Measurements from ENCODE around the gene HDAC9.

The HDAC9 gene

GRCh38 chr7:18566205-18566604 lies 70.7 kb downstream of the HDAC9 start:
- TF ChIP-seq GATA1 (IDR thresholded peaks at IDR 0.05; ENCODE audit: low read depth, low read length) (no peak), POLR2A (IDR thresholded peaks at IDR 0.05; ENCODE audit: low read length) (no peak)
- DNase-seq: no peak

- TF ChIP-seq GATA1 (IDR thresholded peaks at IDR 0.05; ENCODE audit: low read depth, low read length) (no peak), POLR2A (IDR thresholded peaks at IDR 0.05; ENCODE audit: low read length) (no peak)
- DNase-seq: no peak
Measured at GRCh38 chr7:18566829-18567228, 71.3 kb downstream of the HDAC9 start.

- no peak for DNase-seq
- TF ChIP-seq POLR2A (IDR thresholded peaks at IDR 0.05; ENCODE audit: low read length) (no peak), GATA1 (IDR thresholded peaks at IDR 0.05; ENCODE audit: low read depth, low read length) (no peak)
Measured at GRCh38 chr7:18570441-18570840, 74.9 kb downstream of the HDAC9 start.

- no peak for TF ChIP-seq GATA1 (IDR thresholded peaks at IDR 0.05; ENCODE audit: low read depth, low read length)
- TF ChIP-seq POLR2A (IDR thresholded peaks at IDR 0.05; ENCODE audit: low read length): no peak
- DNase-seq: no peak
Measured at GRCh38 chr7:18570890-18571478, 75.4 kb downstream of the HDAC9 start.

- no peak for DNase-seq
- TF ChIP-seq POLR2A (IDR thresholded peaks at IDR 0.05; ENCODE audit: low read length) (no peak), GATA1 (IDR thresholded peaks at IDR 0.05; ENCODE audit: low read depth, low read length) (no peak)
Measured at GRCh38 chr7:18572154-18572553, 76.6 kb downstream of the HDAC9 start.

- DNase-seq: no peak
- TF ChIP-seq GATA1 (IDR thresholded peaks at IDR 0.05; ENCODE audit: low read depth, low read length) (no peak), POLR2A (IDR thresholded peaks at IDR 0.05; ENCODE audit: low read length) (no peak)
Measured at GRCh38 chr7:18572885-18573284, 77.3 kb downstream of the HDAC9 start.

- no peak for DNase-seq
- no peak for TF ChIP-seq GATA1 (IDR thresholded peaks at IDR 0.05; ENCODE audit: low read depth, low read length)
- TF ChIP-seq POLR2A (IDR thresholded peaks at IDR 0.05; ENCODE audit: low read length): no peak
Measured at GRCh38 chr7:18573410-18574234, 78.1 kb downstream of the HDAC9 start.

- TF ChIP-seq GATA1 (IDR thresholded peaks at IDR 0.05; ENCODE audit: low read depth, low read length): no peak
- TF ChIP-seq POLR2A (IDR thresholded peaks at IDR 0.05; ENCODE audit: low read length): no peak
- DNase-seq: no peak
Measured at GRCh38 chr7:18574235-18574540, 78.6 kb downstream of the HDAC9 start.

- DNase-seq: no peak
- TF ChIP-seq POLR2A (IDR thresholded peaks at IDR 0.05; ENCODE audit: low read length): no peak
- TF ChIP-seq GATA1 (IDR thresholded peaks at IDR 0.05; ENCODE audit: low read depth, low read length): no peak
Measured at GRCh38 chr7:18574676-18575075, 79.1 kb downstream of the HDAC9 start.

- no peak for DNase-seq
- TF ChIP-seq GATA1 (IDR thresholded peaks at IDR 0.05; ENCODE audit: low read depth, low read length): no peak
- TF ChIP-seq POLR2A (IDR thresholded peaks at IDR 0.05; ENCODE audit: low read length): no peak
Measured at GRCh38 chr7:18575622-18576572, 80.3 kb downstream of the HDAC9 start.

GRCh38 chr7:18577096-18577771 lies 81.7 kb downstream of the HDAC9 start:
- DNase-seq: no peak
- TF ChIP-seq GATA1 (IDR thresholded peaks at IDR 0.05; ENCODE audit: low read depth, low read length) (no peak), POLR2A (IDR thresholded peaks at IDR 0.05; ENCODE audit: low read length) (no peak)

GRCh38 chr7:18579698-18580097 lies 84.1 kb downstream of the HDAC9 start:
- TF ChIP-seq POLR2A (IDR thresholded peaks at IDR 0.05; ENCODE audit: low read length) (no peak), GATA1 (IDR thresholded peaks at IDR 0.05; ENCODE audit: low read depth, low read length) (no peak)
- DNase-seq: no peak

- TF ChIP-seq POLR2A (IDR thresholded peaks at IDR 0.05; ENCODE audit: low read length) (no peak), GATA1 (IDR thresholded peaks at IDR 0.05; ENCODE audit: low read depth, low read length) (no peak)
Measured at GRCh38 chr7:18580950-18581349, 85.4 kb downstream of the HDAC9 start.

GRCh38 chr7:18583305-18583704 lies 87.8 kb downstream of the HDAC9 start:
- no peak for DNase-seq
- TF ChIP-seq POLR2A (IDR thresholded peaks at IDR 0.05; ENCODE audit: low read length): no peak
- no peak for TF ChIP-seq GATA1 (IDR thresholded peaks at IDR 0.05; ENCODE audit: low read depth, low read length)

More at GRCh38 chr7:18580950-18581349, 85.4 kb downstream of the HDAC9 start:
- DNase-seq: no peak

Data from erythroblast (primary cell).